Ishikawa (cell line): ENCODE results near the gene STK39.

Experiments used
- CEBPB ChIP-seq: IDR thresholded peaks from 2 replicates; pipeline ENCODE4 v1.6.1; 2012
- CREB1 ChIP-seq: IDR thresholded peaks from 2 replicates; pipeline ENCODE4 v1.6.1; 2012; ENCODE audit warnings: low read depth
- EGR1 ChIP-seq: IDR thresholded peaks from 2 replicates; pipeline ENCODE4 v1.6.1; 2012
- EP300 ChIP-seq: IDR thresholded peaks from 2 replicates; pipeline ENCODE4 v1.6.1; 2012; ENCODE audit warnings: borderline replicate concordance
- FOXM1 ChIP-seq: IDR thresholded peaks from 2 replicates; pipeline ENCODE4 v1.6.1; 2012; ENCODE audit warnings: low read depth, borderline replicate concordance
- NFIC ChIP-seq: IDR thresholded peaks from 2 replicates; pipeline ENCODE4 v1.6.1; 2012
- RAD21 ChIP-seq: IDR thresholded peaks from 2 replicates; pipeline ENCODE4 v1.6.1; 2012; ENCODE audit warnings: low read depth
- TAF1 ChIP-seq: IDR thresholded peaks from 2 replicates; pipeline ENCODE4 v1.6.1; 2012; ENCODE audit warnings: low read depth, mild to moderate bottlenecking
- TCF12 ChIP-seq: IDR thresholded peaks from 2 replicates; pipeline ENCODE4 v1.6.1; 2012; ENCODE audit warnings: low read depth
- TEAD4 ChIP-seq: IDR thresholded peaks from 2 replicates; pipeline ENCODE4 v1.6.1; 2012
- YY1 ChIP-seq: IDR thresholded peaks from 2 replicates; pipeline ENCODE4 v1.6.1; 2012; ENCODE audit warnings: low read depth
- ZBTB7A ChIP-seq: IDR thresholded peaks from 2 replicates; pipeline ENCODE4 v1.6.1; 2012; ENCODE audit warnings: low read depth
- TF ChIP-seq, protein P1 (sequence below): IDR thresholded peaks from 2 replicates; pipeline ENCODE4 v1.6.1; 2012
- TF ChIP-seq, protein P2 (sequence below): IDR thresholded peaks from 2 replicates; pipeline ENCODE4 v1.6.1; 2012; ENCODE audit warnings: low read depth, mild to moderate bottlenecking
- TF ChIP-seq, protein P3 (sequence below): IDR thresholded peaks from 2 replicates; pipeline ENCODE4 v1.6.1; 2012

STK39 gene

DNA sequence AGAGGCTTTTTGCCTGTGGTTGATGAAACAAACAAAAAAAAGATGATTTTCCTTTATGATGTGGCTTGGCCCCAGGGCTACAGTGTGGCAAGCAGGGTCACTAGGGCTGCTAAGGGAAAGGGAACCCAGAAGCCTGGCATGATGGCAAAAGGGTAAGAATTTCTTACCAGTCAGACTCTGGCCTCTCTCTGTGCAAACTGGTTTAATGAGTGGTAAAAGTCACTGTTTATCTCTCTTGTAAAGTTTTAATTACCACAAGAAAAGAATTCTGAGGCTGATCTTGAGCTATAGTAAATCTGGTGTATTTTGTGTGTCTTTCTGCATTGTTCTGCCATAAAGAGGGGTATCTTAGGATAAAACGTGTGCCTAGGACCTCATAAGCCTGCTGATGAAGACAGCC is 275.4 kb downstream of the STK39 start:
- TF ChIP-seq NFIC (no peak), TEAD4 (no peak), ZBTB7A (no peak)
- TF ChIP-seq, protein P1, sequence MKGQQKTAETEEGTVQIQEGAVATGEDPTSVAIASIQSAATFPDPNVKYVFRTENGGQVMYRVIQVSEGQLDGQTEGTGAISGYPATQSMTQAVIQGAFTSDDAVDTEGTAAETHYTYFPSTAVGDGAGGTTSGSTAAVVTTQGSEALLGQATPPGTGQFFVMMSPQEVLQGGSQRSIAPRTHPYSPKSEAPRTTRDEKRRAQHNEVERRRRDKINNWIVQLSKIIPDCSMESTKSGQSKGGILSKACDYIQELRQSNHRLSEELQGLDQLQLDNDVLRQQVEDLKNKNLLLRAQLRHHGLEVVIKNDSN, result no peak

DNA sequence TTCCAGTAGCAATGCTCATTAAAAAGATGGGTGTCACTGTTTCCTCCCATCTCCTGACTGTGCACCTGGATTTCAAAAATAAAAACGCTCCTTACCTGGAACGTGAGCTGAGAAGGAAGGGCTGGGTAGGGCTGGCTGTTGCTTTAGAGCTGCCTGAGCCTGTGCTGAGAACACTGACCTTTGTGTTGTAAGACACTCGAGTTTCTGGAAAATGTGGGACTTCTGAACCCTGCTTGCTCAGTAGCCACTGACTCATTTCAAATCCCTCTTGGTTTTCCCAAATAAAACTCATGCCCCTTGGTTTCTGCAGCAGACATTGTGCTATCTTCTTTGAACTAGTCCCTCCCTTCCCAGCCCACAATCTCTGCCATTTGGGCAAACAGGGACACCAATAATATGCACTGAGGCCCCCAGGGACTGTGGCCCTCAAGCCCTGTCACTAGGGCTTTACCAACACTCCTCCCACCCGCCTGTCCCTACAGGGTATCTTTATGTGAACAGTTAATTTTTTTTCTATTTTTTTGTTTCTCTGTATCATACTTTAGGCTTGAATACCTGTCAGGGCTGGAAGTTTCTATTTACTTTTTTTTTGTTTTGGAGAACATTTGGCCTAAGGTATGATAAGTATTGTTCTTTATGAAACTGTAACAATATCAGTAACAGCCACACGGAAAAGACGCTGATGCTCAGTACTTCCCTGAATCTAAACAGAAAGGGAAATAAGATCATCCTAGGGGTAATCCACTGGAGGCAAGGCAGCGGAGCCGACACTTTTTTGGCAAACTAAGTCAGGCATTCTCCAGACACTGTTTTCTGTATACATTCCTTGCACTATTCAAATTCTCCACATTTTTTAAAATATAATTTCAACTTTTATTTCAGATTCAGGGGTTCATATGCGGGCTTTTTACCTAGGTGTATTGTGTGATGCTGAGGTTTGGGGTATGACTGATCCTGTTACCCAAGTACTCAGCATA is 280.2 kb downstream of the STK39 start:
- TF ChIP-seq CEBPB (no peak), NFIC (no peak), RAD21 (no peak), TAF1 (no peak), FOXM1 (no peak), YY1 (no peak), TEAD4 (no peak), EP300 (no peak)
- TF ChIP-seq, protein P1, result no peak

DNA sequence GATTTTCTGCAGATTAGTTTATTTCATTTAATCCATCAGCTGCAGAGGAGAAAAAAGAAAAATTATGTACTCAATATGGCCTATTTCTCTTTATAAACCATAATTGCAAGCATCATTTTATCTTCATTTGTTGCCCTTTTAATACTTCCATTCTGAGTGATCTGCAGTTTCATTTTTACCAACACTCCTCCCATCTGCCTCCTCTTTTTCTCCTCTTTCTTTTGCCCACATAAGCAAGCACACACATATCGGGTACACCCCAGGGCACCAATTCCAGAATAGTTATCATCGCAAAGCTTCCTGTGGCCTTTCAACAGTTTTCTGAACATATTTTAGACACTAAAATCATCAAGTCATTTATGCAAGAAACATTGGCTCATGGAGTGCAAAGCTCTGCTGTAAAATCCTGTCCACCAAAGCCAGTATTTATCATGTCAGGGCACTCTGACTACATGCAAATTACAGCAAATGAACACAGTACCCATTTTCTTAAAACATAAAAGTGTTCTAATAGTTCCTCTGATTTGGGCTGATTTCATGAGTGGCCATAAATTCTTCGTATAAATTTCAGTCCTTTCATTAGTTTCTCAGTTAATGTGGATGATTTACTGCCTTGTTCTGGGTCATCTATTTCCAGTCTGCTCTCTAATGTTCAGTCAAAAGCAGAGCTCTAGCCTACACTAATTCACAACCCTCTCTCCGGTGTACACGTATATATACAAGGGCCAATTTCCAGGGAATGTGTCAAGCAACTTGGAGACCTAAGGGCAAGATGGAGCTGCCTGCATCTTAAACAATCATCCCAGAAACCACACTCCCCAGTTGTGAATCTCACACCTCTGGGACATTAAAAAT is 281.3 kb downstream of the STK39 start:
- no peak for TF ChIP-seq EP300

DNA sequence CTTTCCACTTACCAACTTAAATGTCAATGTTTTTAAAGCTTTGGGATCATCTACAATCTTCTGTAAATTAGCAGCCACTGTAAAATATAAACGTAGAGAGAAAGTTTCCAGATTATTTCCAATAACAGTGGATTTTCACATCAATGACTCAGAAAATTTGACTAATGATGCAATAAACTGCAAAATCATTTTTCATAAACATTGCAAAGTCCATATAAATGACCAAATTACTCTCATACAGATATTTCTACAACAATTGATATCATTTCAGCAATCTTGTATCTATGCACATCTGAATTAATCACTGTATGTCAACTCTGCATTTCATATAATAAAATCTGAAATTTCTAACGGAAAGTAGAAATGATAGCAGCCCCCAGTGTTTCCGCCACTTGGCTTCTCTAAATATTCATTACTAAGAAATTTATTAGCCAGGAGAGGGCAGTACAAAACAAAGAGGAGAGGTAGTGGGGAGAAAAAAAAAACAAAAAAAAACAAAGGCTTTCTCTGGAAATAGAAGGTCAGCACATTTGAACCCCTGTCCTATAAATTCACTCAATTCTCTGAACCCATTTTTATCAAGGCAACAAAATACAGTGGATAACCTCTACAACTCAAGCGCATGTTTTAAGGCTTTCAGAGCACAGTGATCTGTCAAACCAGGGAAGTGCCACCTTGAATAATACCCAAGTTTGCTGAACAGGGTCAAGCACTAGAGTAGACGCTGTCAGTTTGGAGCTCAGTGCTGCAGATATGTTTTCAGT is 282.6 kb downstream of the STK39 start:
- TF ChIP-seq TCF12 (no peak), RAD21 (peak; percentile 52)

DNA sequence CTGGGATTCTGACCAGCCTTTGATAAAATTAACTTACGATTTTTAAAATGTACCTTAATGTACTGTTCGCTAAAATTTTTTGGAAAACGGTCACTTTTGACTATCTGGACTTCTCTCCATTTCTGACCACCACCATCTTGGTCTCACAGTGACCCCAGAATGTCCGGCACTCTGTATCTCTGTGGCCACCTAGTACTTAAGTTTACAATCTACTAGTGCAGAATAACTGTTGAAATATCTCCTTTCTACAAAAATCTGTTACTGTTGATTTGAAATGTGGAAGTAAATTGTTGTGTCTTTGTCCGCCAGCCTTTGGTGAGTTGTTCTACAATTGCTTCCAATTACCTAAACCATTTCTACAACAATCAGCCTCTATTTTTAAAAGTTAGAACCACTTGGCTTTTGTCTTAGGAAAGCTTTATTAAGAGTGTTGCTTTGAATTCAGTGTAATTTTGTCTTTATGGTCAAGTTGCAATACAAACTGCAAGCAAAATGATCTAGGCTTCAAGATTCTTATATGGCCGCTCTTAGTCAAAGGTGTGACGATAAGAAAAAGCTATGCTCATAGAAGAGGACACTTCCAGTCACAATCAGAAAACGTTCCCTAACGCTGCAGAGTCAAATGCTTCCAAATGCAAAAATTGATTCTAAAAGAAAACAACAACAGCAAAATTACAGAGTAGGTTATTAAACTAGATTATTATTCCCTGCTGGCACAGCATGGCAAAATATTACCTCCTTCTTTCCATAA is 283.3 kb downstream of the STK39 start:
- TF ChIP-seq NFIC (no peak), CEBPB (no peak), TAF1 (no peak), EGR1 (no peak), YY1 (no peak), TEAD4 (no peak), CREB1 (no peak)
- TF ChIP-seq, protein P1, result no peak

DNA sequence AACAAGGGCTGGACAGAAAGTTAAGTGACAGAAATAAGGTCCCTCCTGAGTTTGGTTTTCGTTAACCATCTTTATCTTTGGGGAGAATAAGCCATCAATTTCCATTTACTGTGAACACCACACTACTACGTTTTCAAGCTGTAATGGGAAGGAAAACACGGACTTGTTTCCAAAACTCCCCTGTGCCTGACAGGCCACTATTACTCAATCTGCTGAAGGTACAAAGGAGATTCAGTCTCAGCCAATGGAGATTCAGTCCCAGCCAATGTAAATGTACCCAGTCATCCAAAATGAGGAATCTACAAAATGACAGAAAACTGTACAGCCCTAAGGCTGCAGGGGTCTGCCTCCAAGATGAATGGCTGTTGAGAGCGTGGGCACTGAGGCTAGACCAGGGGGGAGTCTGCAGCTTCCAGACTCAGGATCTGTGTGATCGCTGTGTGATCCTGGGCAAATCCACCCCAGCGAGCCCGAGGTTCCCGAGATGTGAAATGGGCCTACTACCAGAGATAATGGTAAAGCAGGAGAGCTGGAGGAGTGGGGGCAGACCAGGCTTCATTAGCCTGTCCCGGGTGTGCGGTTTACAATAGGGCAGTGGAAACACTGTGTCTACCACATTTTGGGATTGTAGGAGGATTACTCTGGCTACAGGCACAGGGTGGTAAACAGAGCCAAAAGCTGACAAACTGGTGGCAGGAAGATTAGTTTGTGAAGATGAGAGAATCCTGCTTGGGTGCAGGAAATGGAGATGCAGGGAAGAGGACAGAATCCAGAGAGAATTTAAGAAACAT is 284.8 kb downstream of the STK39 start:
- no peak for TF ChIP-seq TAF1
- TF ChIP-seq, protein P1, result no peak
- TF ChIP-seq TCF12, result no peak
- TF ChIP-seq RAD21, result no peak
- no peak for TF ChIP-seq EGR1
- TF ChIP-seq EP300, result no peak
- TF ChIP-seq YY1, result no peak
- TF ChIP-seq TEAD4, result no peak
- TF ChIP-seq, protein P2, sequence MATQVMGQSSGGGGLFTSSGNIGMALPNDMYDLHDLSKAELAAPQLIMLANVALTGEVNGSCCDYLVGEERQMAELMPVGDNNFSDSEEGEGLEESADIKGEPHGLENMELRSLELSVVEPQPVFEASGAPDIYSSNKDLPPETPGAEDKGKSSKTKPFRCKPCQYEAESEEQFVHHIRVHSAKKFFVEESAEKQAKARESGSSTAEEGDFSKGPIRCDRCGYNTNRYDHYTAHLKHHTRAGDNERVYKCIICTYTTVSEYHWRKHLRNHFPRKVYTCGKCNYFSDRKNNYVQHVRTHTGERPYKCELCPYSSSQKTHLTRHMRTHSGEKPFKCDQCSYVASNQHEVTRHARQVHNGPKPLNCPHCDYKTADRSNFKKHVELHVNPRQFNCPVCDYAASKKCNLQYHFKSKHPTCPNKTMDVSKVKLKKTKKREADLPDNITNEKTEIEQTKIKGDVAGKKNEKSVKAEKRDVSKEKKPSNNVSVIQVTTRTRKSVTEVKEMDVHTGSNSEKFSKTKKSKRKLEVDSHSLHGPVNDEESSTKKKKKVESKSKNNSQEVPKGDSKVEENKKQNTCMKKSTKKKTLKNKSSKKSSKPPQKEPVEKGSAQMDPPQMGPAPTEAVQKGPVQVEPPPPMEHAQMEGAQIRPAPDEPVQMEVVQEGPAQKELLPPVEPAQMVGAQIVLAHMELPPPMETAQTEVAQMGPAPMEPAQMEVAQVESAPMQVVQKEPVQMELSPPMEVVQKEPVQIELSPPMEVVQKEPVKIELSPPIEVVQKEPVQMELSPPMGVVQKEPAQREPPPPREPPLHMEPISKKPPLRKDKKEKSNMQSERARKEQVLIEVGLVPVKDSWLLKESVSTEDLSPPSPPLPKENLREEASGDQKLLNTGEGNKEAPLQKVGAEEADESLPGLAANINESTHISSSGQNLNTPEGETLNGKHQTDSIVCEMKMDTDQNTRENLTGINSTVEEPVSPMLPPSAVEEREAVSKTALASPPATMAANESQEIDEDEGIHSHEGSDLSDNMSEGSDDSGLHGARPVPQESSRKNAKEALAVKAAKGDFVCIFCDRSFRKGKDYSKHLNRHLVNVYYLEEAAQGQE, result no peak
- TF ChIP-seq FOXM1, result no peak
- no peak for TF ChIP-seq NFIC
- no peak for TF ChIP-seq CREB1
- no peak for TF ChIP-seq ZBTB7A
- TF ChIP-seq, protein P3, sequence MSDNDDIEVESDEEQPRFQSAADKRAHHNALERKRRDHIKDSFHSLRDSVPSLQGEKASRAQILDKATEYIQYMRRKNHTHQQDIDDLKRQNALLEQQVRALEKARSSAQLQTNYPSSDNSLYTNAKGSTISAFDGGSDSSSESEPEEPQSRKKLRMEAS, result no peak
- TF ChIP-seq CEBPB, result no peak
